SK-N-SH (cell line): ENCODE data around the gene FAM219A.

Experiments used
- TF ChIP-seq, protein P1 (sequence below): fragments of 200-600 bp; sonication (generic); IDR thresholded peaks from 2 replicates; pipeline ENCODE4 v1.6.1; 2017; ENCODE audit warnings: antibody characterized with exemption, mild to moderate bottlenecking, moderate library complexity
- TF ChIP-seq, protein P2 (sequence below): IDR thresholded peaks from 2 replicates; pipeline ENCODE4 v1.4.0; 2012; ENCODE audit warnings: low read depth

- TF ChIP-seq, protein P1, sequence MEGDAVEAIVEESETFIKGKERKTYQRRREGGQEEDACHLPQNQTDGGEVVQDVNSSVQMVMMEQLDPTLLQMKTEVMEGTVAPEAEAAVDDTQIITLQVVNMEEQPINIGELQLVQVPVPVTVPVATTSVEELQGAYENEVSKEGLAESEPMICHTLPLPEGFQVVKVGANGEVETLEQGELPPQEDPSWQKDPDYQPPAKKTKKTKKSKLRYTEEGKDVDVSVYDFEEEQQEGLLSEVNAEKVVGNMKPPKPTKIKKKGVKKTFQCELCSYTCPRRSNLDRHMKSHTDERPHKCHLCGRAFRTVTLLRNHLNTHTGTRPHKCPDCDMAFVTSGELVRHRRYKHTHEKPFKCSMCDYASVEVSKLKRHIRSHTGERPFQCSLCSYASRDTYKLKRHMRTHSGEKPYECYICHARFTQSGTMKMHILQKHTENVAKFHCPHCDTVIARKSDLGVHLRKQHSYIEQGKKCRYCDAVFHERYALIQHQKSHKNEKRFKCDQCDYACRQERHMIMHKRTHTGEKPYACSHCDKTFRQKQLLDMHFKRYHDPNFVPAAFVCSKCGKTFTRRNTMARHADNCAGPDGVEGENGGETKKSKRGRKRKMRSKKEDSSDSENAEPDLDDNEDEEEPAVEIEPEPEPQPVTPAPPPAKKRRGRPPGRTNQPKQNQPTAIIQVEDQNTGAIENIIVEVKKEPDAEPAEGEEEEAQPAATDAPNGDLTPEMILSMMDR, result no peak
- TF ChIP-seq, protein P2, sequence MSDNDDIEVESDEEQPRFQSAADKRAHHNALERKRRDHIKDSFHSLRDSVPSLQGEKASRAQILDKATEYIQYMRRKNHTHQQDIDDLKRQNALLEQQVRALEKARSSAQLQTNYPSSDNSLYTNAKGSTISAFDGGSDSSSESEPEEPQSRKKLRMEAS, result no peak
Measured at GRCh38 chr9:34475097-34475496, 16.7 kb upstream of the FAM219A start.
